Measurements from ENCODE around the gene RUNX1.
A peak's percentile ranks its signal among the peaks of the same experiment; 100 is the strongest.

The RUNX1 gene

DNA sequence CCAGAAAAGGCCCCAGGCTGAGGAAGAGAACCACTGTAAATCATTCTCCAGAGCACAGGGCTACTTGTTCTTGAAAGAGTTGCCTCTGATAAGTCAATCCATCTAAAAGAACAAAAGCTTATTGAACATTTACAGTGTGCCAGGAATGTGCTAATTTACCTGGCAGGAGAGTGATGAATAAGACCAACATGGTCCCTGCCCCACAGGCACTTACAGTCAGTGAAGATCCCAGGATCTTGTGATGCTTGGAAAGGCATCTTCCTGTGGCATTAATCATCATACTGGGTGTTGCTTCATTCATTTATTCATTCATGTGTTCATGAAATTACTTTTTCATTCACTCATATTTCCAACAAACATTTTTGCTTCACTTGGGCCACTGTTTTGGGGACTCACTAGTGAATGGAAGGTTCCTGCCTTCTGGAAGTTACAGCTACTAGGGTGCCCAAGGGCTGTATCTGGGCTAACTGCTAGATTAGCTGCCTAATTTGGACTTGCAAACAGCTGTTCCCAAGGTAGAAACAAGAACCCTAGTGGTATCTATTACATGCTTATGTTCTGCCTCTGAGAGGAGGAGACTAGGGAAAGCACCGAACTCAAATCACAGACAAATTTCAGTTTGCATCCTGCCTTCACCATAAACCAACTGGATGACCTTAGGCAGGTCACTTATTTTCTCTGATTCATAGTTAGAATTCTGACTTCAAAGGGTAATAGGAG, 246.8 kb downstream of the RUNX1 start:
- peak; percentile 20 for DNase-seq

DNA sequence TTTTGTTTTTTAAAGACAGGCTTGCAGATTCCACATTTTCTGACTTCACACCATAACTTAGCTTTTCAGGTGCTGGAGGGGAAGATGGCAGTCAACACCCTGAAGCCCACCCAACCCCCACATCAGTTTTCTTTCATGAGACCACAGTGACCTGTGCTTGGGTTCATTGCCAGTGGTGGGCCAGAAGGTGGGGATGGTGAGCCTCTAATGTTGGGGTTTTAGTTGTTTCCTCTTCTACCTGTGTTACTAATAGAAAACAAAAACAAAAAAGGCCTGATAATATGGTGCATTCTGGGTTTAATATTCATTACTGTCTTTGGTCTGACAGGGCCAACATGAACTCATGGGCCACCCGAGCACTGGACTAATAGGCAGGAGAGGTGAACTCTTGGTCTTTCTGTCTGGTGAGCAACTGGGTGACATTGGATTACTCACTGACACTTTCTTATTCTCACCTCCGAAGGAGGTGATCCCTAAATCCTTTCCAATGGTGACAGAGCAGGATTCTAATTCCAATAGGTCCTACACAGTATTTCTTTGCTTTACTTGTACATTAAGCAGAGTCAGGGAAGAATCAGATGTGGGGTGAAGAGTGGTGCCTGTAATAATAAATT, 247.5 kb downstream of the RUNX1 start:
- DNase-seq, result no peak

DNA sequence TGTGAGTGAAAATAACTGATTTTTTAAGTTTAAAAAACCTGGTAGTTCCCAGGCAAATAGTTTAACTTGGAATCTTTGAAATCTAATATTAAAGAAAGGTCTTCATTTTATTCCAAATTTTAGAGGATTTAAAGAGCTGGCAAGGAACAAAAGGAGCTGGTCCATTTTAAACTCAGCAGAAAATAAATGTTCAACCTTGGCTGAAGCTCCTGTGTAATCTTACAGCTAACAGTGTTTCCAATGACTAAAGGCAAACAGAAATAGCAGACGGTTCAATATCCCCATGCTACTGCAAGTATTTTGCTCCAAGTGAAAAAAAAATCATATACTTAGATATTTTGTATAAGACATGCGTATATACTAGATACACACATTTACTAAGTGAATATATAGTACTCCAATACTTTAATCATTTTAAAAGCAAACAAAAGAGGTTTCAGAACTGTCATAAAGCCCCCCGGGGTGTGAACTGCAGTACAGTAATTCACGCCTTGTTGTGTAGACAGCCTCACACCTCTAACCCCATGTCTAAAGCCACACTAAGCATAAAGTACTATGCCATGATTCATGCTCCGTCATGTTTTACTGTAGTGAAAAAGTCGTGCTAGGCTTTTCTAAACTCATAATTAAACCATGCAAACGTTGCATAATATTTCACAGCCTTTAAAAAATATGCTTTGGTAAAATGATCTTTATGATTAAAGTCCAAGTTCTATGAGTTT, 248.1 kb downstream of the RUNX1 start:
- DNase-seq, result peak; percentile 68

DNA sequence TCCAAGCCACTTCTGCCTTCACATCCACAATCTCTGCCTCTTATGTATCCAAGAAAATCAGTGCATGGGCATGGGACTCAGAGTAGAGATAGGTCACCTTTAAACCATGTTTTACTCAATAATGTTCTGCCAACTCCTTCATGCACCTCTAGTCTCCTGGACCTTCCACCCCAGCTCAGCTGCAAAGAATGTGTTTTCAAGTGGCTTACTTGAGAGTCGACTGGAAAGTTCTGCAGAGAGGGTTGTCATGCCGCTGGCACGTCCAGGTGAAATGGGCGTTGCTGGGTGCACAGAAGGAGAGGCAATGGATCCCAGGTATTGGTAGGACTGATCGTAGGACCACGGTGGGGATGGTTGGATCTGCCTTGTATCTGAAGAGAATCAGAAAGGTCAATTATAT, 250.0 kb downstream of the RUNX1 start:
- no peak for DNase-seq

DNA sequence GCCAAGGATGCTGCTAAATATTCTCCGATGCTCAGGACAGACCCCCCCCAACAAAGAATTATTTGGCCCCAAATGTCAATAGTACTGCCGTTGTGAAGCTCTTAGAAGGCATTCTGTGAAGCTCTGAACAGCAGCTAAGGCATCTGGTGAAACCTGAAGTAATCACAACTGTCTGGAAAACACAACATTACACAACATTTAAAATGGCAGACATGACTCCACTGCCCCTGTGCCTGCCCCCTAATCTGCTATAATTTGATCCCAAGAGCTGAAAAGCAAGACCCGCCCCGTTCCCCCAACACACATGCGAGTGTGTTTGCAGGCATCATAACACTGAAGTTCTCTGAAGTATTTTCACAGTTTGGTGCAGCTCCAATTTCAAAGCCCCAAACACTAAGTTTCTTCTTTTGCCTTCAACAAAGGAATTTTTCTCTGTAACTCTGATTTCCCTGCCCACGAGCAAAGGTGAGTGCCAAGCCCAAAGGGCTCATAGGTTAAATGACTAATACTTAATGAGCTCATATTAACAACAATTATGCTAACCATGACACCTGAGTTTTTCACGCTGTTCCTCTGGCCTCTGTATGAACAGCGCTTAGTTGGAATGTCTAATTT, 251.1 kb downstream of the RUNX1 start:
- no peak for DNase-seq

DNA sequence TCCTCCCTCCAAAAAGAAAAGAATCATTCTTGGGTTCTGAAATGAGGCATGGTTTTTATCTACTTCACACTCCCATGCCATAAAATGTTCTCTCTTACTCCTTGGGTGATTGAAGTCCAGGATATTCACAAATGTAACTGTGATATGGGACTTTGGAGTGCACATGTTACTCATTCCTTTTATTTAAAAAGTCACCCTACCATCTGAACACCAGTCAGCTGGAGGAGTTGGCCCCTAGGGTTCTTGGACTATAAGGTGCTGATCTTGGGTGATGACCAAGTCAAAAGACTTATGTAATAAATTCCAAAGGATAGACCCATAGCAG, 251.9 kb downstream of the RUNX1 start:
- DNase-seq, result no peak

DNA sequence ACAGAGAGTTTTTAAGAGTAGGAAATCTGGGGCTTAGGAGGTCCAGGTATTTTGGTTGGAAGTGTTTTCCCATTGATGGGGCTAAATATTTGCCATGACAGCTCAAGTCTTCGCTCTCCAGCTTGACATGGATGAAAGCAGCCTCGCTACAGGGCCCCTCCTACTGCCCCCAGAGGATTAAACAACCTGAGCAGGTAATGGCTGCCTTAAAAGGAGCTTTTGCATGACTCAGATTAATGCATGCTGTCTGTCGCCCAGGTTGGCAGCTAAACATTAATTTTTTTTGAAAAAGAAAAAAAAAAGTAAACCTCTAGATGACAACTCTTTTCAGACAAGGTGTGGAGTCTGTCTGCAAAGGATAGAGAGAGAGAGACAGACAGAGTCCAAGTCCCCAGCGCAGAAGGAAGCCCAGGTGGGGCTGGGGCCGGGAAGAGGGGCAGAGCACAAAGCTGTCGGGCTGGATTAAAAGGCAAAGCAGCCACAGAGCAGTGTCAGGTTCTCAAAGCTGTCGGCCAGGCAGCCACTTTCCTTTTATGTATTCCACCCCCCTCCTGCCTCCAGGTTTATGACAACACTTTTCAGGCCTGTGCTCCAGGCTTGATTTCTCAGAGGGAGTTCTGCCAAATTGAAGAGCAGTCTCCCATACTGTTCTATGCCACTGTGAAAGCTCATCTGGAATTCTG, 252.4 kb downstream of the RUNX1 start:
- DNase-seq, result no peak

DNA sequence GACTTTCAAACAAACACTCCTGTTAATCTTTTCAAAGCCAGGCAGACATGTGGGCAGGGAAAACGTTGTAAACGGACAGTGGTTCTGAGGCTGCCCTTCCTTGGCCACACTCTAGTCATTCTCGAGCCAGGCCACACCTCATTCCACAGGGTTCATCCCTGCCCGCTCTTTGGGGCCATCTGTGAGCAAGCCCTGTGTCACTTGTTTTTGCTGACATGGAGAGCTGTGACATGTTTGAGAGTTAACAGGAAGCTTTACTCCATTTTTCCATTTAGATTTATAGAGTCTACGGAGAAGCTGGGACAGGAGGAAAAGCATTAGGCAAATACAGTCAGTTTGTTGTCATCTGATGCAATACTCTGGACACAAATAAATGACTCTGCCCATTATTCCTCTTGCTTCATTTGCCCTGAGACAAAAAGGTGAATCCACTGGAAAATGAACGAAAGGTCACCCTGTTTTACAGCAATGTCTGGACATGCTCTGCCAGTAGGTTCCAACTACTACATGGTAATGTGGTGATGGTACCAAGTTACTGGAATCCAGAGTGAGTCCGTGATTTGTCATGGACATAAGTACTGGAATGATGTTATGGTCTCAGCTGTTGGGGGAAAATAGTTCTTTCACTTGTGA, 253.4 kb downstream of the RUNX1 start:
- peak; percentile 70 for DNase-seq

DNA sequence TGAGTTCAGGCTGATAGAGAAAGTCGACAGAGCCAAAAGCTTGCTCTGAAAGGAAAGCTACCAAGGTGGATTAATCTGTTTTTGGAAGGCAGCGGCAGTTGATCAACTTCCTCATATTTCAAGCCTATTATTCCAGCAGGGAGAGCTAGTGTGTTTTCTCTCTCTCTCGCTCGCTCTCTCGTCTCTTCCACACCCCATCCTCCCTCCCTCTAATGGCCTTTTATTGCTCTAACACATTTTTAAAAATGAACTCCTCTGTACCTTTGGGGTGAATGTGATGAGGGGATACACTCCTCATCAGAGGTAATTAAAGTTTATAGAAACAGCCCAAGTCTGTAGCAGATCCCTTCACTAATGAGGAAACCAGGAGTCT, 253.9 kb downstream of the RUNX1 start:
- DNase-seq, result peak; percentile 32

DNA sequence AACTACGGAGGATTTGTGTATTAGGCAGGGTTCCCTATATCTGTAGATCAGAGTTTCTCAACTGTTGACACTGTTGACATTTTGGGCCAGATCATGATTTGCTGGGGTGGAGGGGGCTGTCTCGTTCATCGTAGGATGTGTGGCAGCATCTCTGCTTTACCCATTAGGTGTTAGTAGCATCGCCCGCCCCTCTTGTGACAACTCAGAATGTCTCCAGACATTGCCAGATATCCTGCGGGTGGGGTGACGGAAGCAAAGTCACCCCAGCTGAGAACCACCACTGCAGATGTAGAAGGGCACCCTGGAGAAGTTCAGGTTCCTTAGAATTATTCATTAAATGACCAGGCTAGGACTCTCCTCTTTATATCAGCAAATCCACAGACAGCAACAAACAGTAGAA, 254.4 kb downstream of the RUNX1 start:
- DNase-seq, result no peak

DNA sequence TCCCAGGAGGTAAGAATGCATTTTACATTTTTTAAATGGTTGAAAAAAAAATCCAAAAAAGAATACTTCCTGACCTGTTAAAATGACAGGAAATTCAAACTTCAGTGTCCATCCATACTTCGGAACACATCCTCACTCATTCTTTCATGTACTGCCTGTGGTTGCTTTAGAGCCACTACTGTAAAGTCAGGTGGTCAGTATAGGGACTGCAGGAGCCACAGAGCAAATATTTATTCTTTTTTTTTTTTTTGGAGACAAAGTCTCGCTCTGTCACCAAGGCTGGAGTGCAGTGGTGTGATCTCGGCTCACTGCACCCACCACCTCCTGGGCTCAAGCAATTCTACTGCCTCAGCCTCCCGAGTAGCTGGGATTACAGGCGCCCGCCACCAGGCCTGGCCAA, 255.6 kb downstream of the RUNX1 start:
- DNase-seq, result no peak

DNA sequence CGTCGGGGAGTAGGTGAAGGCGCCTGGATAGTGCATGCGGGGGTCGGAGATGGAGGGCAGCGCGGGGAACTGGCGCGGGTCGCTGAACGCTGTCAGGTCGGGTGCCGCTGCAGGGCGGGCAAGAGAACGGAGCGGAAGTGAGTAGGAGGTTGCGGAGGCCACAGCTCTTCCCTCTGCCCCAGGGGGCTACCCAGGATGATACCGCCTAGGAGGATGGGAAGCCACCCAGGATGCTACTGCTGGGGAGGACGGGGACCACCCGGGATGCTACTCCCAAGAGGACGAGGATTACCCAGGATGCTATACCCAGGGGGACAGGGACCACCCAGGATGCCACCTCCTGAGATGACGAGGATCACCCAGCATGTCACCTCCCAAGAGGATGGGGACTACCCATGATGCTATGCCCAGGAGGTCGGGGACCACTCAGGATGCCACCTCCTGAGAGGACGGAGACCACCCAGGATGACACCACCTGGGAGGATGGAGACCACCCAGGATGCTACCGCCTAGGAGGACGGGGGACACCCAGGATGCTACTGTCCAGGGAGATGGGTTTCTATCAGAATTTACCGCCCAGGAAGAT, 256.5 kb downstream of the RUNX1 start:
- no peak for DNase-seq

DNA sequence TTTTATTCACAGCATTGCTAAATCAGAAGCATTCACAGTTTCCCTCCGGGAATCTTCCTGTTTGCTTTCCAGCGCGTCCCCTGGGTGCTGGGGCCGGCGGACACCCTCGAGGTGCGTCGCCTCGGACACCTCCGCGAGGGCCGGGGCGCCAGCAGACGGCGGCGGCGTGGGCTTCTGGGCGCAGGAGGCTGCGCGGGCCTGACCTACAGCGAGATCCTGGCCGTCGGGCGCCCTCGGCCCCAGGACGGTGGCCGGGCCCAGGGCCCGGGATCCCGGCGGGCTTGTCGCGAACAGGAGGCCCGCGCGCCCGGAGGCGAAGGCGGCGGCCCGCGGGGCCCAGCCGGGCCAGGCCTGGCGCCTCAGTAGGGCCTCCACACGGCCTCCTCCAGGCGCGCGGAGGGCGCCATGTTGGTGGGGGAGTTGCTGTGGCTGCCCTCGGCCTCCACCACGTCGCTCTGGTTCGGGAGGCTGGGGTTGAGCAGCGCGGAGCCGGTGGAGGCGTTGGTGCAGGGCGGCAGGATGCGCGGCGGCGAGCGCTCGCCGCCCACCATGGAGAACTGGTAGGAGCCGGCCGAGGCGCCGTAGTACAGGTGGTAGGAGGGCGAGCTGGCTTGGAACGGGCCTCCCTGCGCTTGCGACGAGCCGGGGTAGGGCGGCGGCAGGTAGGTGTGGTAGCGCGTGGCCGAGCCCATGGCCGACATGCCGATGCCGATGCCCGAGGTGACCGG, 257.2 kb downstream of the RUNX1 start:
- DNase-seq, result no peak

DNA sequence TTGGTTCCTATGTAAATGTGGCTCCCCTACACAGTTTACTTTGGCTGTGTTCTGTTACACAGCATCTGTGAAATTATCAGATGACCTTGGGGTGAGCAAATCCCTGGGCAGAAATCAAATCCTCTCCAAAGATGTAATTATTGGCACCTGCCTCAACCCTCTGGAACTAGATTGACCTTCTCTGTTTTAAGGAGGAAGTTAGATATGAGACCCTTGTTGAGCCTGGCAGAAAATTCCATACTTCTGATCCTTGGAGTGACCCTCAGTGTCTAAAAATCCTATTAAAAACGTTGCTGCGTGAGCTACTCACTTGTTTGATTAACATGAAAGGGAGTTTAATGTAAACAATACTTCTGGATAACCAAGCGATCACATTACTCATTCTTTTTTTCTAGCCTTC, 258.3 kb downstream of the RUNX1 start:
- no peak for DNase-seq

DNA sequence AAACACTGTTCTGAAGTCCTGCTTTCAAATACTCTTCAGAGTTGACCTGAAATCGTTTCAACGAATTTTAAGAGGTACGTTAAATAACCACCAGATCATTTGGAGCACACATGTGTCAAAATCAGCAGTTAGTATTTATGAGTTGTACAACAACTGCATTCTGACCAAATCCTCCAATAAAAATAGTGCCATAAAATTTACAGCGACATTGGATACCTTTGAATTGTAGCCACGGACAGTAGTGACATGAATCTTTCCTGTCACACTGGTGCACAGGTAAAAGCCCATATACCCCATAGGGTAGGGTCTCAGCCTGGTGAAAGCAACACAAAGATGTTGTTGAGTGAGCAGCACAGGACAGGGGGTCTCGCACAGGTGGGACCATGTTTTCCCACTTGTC, 258.8 kb downstream of the RUNX1 start:
- no peak for DNase-seq

DNA sequence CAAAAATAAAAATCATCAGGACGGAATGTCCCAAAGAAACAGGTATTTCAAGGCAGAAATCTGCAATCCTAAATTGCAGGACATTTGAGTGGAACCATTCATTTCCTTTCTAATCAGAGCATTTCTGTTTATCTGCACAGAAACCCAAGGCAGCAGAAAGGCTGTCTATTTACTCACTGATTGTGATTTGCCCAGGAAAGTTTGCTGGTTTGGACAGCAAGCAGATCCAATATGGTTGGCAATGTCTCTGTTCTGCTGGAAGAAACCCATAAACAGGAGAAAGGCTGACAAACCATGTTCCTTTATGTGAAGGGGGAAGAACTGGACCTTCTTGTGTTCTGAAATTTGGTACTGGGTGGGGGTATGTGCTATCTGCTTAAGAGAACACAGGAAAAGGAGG, 260.2 kb downstream of the RUNX1 start:
- no peak for DNase-seq

DNA sequence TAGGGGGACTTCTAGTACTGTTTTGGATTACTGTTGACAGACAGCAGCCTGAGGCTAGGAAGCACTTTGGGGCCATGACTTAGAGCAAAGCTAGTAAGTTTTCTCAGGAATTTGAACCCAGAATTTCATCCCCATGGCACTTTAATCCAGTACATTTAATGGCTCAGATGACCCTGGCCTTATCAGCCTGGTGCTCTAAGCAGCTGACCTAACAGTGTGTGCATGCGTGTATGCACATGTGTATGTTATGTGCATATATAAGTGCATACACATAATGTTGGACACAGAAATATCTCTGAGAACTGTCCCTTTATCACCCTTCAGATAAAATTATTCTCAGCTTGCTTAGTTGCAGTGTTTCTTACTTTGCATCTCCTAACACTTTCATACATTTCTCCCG, 265.3 kb downstream of the RUNX1 start:
- no peak for DNase-seq

DNA sequence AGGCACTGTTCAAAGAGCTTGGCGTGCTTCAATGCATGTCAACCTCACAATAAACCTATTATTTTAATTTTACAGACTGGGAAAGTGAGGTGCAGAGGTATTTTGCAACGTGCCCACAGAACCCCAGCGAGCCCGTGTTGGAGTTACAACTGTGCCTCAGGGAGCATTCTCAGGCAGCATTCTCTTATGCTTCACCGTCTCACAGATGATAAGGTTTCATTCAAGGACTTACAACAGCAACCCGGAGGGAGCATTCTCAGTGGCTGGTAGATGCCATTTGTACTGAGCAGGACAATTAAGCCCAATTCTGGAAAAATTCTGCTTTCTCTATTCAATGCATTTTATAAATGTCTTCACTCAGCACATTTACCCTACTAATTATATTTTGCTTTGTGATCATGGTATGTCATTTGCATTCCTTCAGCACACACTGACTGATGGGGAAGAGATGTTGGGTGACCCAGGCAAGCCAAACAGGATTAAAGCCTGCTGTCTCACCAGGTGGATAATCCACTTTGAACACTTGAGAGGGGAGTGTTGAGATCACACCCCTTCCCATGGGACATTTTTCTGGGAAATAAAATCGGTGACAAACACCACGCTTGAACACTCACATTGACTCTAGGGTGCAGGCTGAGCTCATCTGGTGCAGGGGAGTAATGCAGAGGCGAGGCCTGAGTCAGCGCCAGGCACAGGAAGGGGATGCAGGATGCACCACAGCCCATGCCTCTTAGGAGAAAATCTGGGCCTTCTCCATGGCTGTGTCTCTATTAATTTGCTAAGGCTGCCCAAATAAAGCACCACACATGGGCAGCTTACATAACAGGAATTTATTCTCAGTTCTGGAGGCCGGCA, 266.4 kb downstream of the RUNX1 start:
- peak; percentile 27 for DNase-seq

DNA sequence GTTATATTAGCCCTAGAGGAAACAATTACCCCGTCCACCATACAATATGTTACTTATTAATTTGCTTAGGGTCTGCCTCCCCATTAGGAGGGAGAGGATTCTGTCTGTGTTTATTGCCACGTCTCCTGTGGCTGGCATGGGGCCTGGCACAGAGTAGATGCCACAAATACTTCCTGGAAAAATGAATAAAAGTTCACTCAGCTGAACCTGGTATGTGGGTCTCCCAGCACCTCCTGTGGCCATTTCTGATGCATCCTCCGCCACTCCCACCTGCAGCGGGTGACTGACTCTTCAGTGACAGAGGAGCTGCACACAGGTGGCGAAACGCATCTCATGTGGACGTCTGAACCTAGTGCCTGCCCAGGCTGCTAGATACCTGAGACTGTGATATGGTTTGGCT, 267.6 kb downstream of the RUNX1 start:
- no peak for DNase-seq

DNA sequence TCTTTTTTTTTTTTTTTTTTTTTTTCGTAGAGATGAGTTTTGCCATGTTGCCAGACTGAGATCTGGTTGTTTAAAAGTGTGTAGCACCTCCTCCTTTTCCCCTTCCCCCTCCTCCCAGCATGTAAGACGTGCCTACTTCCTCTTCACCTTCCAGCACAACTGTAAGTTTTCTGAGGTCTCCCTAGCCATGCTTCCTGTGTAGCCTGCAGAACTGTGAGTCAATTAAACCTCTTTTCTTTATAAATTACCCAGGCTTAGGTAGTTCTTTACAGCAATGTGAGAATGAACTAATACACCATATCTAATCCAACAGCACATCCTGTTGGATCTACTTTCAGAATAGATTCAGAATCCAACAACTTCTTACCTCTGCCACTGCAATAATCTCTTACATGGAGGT, 269.2 kb downstream of the RUNX1 start:
- no peak for DNase-seq

DNA sequence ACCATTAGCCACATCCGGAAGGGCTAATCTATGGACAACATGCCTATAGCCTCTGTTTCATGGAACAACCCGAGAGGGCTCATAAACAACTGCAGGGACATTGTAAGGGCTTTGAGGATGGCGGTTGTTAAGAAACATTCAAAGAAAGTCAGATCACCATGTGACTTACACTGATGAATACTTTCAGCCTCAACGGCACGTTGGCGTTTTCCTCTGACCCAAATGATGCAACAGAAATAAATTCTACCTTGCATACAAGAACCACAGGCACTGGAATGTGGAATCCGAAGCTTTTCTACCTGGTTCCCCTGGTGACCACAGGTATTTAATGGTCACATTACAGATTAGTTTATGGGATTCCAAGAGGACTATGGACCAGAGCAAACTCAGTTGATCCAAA, 273.3 kb downstream of the RUNX1 start:
- DNase-seq, result no peak
